GM12878 (cell line): Measurements from ENCODE around the gene IFIT2. TPM values are rescaled to one million over a fixed set of nuclear protein-coding genes. Genes with fewer than 3 reads are reported as not detected.

Experiments used
- ATF7 ChIP-seq: fragments of 450-650 bp; IDR thresholded peaks from 2 replicates; pipeline ENCODE4 v1.6.1; 2016; ENCODE audit warnings: low read depth, mild to moderate bottlenecking
- BMI1 ChIP-seq: fragments of 450-650 bp; IDR thresholded peaks from 2 replicates; pipeline ENCODE4 v1.6.1; 2016; ENCODE audit warnings: mild to moderate bottlenecking, moderate library complexity, borderline replicate concordance
- E2F8 ChIP-seq: fragments of 450-650 bp; IDR thresholded peaks from 2 replicates; pipeline ENCODE4 v1.6.1; 2018; ENCODE audit warnings: mild to moderate bottlenecking, low read depth, moderate library complexity; ENCODE audit not compliant: partially characterized antibody
- EED ChIP-seq: sonication (generic); IDR thresholded peaks from 2 replicates; pipeline ENCODE4 v1.6.1; 2016; ENCODE audit warnings: antibody characterized with exemption, low read depth
- FOS ChIP-seq: IDR thresholded peaks from 3 replicates; pipeline ENCODE4 v1.6.1; 2011; ENCODE audit warnings: borderline replicate concordance; ENCODE audit not compliant: insufficient read length; ENCODE audit errors: extremely low read depth
- IRF3 ChIP-seq: fragments of 450-650 bp; IDR thresholded peaks from 2 replicates; pipeline ENCODE4 v1.6.1; 2014; ENCODE audit warnings: mild to moderate bottlenecking
- KAT2A ChIP-seq: conservative IDR thresholded peaks from 2 replicates; pipeline ENCODE4 v1.6.1; 2011; ENCODE audit warnings: low read depth, low read length; ENCODE audit not compliant: control insufficient read depth
- KLF5 ChIP-seq: fragments of 450-650 bp; IDR thresholded peaks from 2 replicates; pipeline ENCODE4 v1.6.1; 2014; ENCODE audit warnings: mild to moderate bottlenecking; ENCODE audit not compliant: partially characterized antibody
- MTA2 ChIP-seq: fragments of 450-650 bp; IDR thresholded peaks from 2 replicates; pipeline ENCODE4 v1.6.1; 2016; ENCODE audit warnings: low read depth, mild to moderate bottlenecking, moderate library complexity
- MTA3 ChIP-seq: IDR thresholded peaks from 2 replicates; pipeline ENCODE4 v1.6.1; 2012; ENCODE audit warnings: low read length, inconsistent platforms, borderline replicate concordance
- NFIC ChIP-seq: IDR thresholded peaks from 2 replicates; pipeline ENCODE4 v1.6.1; 2012; ENCODE audit warnings: low read depth, mild to moderate bottlenecking, inconsistent platforms, low read length, moderate library complexity
- NFXL1 ChIP-seq: fragments of 450-650 bp; IDR thresholded peaks from 2 replicates; pipeline ENCODE4 v1.6.1; 2017; ENCODE audit warnings: antibody characterized with exemption, mild to moderate bottlenecking, borderline replicate concordance
- RUNX3 ChIP-seq: IDR thresholded peaks from 2 replicates; pipeline ENCODE4 v1.6.1; 2012; ENCODE audit warnings: low read length, inconsistent platforms
- SIN3A ChIP-seq: IDR thresholded peaks from 2 replicates; pipeline ENCODE4 v1.6.1; 2012; ENCODE audit warnings: low read depth, low read length, improper control_type of control experiment
- SKIL ChIP-seq: fragments of 450-650 bp; IDR thresholded peaks from 2 replicates; pipeline ENCODE4 v1.6.1; 2017; ENCODE audit warnings: mild to moderate bottlenecking, low read depth, inconsistent platforms; ENCODE audit not compliant: poor library complexity, severe bottlenecking
- SP1 ChIP-seq: IDR thresholded peaks from one replicate; pipeline ENCODE4 v1.6.1; 2011; ENCODE audit warnings: low read depth, low read length
- SPI1 ChIP-seq: IDR thresholded peaks from 2 replicates; pipeline ENCODE4 v1.6.1; 2011; ENCODE audit warnings: low read depth, mild to moderate bottlenecking, low read length, moderate library complexity, borderline replicate concordance; ENCODE audit not compliant: insufficient read depth
- STAT3 ChIP-seq: IDR thresholded peaks from 2 replicates; pipeline ENCODE4 v1.6.1; 2011; ENCODE audit warnings: low read depth, low read length, improper control_type of control experiment
- TCF7 ChIP-seq: IDR thresholded peaks from 2 replicates; pipeline ENCODE4 v1.6.1; 2014; ENCODE audit warnings: antibody characterized with exemption, borderline replicate concordance
- WRNIP1 ChIP-seq: IDR thresholded peaks from 2 replicates; pipeline ENCODE4 v1.6.1; 2011; ENCODE audit warnings: low read depth, low read length, improper control_type of control experiment, borderline replicate concordance
- ZNF274 ChIP-seq: IDR thresholded peaks from one replicate; pipeline ENCODE4 v1.8.0; 2011; ENCODE audit not compliant: insufficient read length, insufficient read depth
- polyA plus RNA-seq, 11 experiments: library from polyadenylated mRNA; depleted of rRNA in 4 of 11; unstranded in 6 of 11; stranded (reverse) in 5 of 11; fragments of >200 nt; fragmentation: Nextera tagmentation in 4 of 11; fragmentation: Illumina TruSeq in 1 of 11; extraction: Ambion mirVana in 4 of 11; extraction: Trizol in 1 of 11; gene quantifications; 1 replicate in 1 of 11; 2 replicates in 10 of 11; pipeline versions ENCODE4 v1.2.1 to v1.2.3, GENCODE V29; 2011 to 2016; ENCODE audit warnings: inconsistent platforms in 2 of 11, missing spikeins in 2 of 11, low read depth in 1 of 11
- total RNA-seq, 4 experiments: library from RNA; depleted of rRNA in 3 of 4; stranded (reverse); fragments of >200 nt in 3 of 4; fragmentation: Illumina TruSeq in 1 of 4; extraction: Trizol in 1 of 4; gene quantifications; 2 replicates each; pipeline versions ENCODE4 v1.2.1 to v1.2.3, GENCODE V29; 2013 to 2021
- TF ChIP-seq, protein P1 (sequence below): fragments of 450-650 bp; formaldehyde crosslinking; IDR thresholded peaks from 2 replicates; pipeline ENCODE4 v1.4.0; 2022; ENCODE audit warnings: mild to moderate bottlenecking, moderate library complexity

Gene IFIT2
- total and polyA plus RNA-seq, 10 of the 15 experiments (the other 5 are each of a cell fraction or from before 2014, with no cell fraction given): 5.2 to 14.8 (median 9.7) TPM

GRCh38 chr10:89301721-89302445 is at the start of gene IFIT2 (continued):
- TF ChIP-seq E2F8 (no peak), SPI1 (no peak), NFIC (peak; percentile 52; the same call in 1 of the 2 replicates), RUNX3 (peak; percentile 3; the same call in 1 of the 2 replicates), MTA3 (no peak), FOS (no peak), WRNIP1 (no peak), SIN3A (no peak), STAT3 (0 out of 2 replicates have a peak, but pooled peaks have one; percentile 59), BMI1 (no peak), SP1 (no peak), ZNF274 (no peak), TCF7 (no peak), MTA2 (no peak), IRF3 (no peak), KAT2A (no peak), KLF5 (no peak), NFXL1 (no peak), SKIL (no peak), EED (peak; percentile 43; the same call in 1 of the 2 replicates), ATF7 (peak; percentile 50)
- TF ChIP-seq, protein P1, sequence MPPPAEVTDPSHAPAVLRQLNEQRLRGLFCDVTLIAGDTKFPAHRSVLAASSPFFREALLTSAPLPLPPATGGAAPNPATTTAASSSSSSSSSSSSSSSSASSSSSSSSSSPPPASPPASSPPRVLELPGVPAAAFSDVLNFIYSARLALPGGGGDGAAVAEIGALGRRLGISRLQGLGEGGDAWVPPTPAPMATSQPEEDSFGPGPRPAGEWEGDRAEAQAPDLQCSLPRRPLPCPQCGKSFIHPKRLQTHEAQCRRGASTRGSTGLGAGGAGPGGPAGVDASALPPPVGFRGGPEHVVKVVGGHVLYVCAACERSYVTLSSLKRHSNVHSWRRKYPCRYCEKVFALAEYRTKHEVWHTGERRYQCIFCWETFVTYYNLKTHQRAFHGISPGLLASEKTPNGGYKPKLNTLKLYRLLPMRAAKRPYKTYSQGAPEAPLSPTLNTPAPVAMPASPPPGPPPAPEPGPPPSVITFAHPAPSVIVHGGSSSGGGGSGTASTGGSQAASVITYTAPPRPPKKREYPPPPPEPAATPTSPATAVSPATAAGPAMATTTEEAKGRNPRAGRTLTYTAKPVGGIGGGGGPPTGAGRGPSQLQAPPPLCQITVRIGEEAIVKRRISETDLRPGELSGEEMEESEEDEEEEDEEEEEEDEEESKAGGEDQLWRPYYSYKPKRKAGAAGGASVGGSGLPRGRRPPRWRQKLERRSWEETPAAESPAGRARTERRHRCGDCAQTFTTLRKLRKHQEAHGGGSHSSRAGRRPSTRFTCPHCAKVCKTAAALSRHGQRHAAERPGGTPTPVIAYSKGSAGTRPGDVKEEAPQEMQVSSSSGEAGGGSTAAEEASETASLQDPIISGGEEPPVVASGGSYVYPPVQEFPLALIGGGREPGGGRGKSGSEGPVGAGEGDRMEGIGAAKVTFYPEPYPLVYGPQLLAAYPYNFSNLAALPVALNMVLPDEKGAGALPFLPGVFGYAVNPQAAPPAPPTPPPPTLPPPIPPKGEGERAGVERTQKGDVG (CRISPR knock-in tag): no peak
